Measurements from ENCODE around the gene CPED1.

- no peak for TF ChIP-seq CTCF (conservative IDR thresholded peaks at IDR 0.05)
- TF ChIP-seq ZFX (IDR thresholded peaks at IDR 0.05) = no peak
Observed at GRCh38 chr7:121214657-121215056, 226.1 kb downstream of the CPED1 start.

Measured in C4-2B (cell line).